GM12878 (cell line): ENCODE data around the gene FATE1. TPM values are rescaled to one million over a fixed set of nuclear protein-coding genes. Genes with fewer than 3 reads are reported as not detected.

Source experiments
- ATAC-seq: fragments of 200-7000 bp; cut with Tn5 transposase; 3 replicates; pipeline ENCODE4 v1.9.1; 2020; ENCODE audit warnings: mild to moderate bottlenecking, moderate library complexity
- BruUV-seq: library from RNA; stranded (reverse); fragments of 400-500 nt; replicated peaks from 2 replicates; lab custom pipeline; 2021; lab: Mats Ljungman, UMichigan
- CTCF ChIA-PET: fragments of 300-600 bp; sonication (Branson Sonifier 250); formaldehyde crosslinking; extraction: SDS; loops from one replicate; lab custom pipeline; 2021; ENCODE audit warnings: inconsistent platforms; lab: Yijun Ruan, JAX
- POLR2A ChIA-PET: fragments of 350-600 bp; formaldehyde crosslinking; extraction: SDS; loops from one replicate; lab custom pipeline; 2021; ENCODE audit warnings: inconsistent platforms; lab: Charles Lee
- RAD21 ChIA-PET: fragments of 300-600 bp; sonication (Branson Sonifier 250); formaldehyde crosslinking; loops from one replicate; lab custom pipeline; 2023; ENCODE audit warnings: antibody characterized with exemption; ENCODE audit not compliant: unreplicated experiment; lab: Charles Lee
- SMC1A ChIA-PET: fragments of 300-600 bp; sonication (Branson Sonifier 250); formaldehyde crosslinking; loops from one replicate; lab custom pipeline; 2023; ENCODE audit not compliant: unreplicated experiment, uncharacterized antibody; lab: Charles Lee
- DNase-seq: peaks from one replicate; pipeline ENCODE4 v3.0.0-alpha.2; 2011; ENCODE audit warnings: low read depth, low spot score
- FAIRE-seq: peaks from 3 replicates; lab custom pipeline; 2011; peaks lifted over from hg19 to GRCh38; lab: Jason Lieb, UNC
- H2AFZ ChIP-seq: 2 replicates; pipeline ENCODE4 v1.6.0; 2011; ENCODE audit warnings: low read depth, low read length, control low read depth; ENCODE audit not compliant: control insufficient read depth
- H3K27ac ChIP-seq: 2 replicates; pipeline ENCODE4 v1.5.1; 2011; ENCODE audit warnings: control low read depth; ENCODE audit not compliant: control insufficient read depth, insufficient read depth
- H3K27me3 ChIP-seq, 2 experiments: replicated peaks in 1 of 2; 2 replicates each; pipeline versions ENCODE4 v1.6.0 to v1.6.1; 2011; ENCODE audit warnings: low read length in 1 of 2; ENCODE audit not compliant: control insufficient read depth in 2 of 2, insufficient read depth in 2 of 2
- H3K36me3 ChIP-seq, 2 experiments: 2 replicates each; pipeline ENCODE4 v1.5.1; 2011; ENCODE audit warnings: low read length in 1 of 2; ENCODE audit not compliant: control insufficient read depth in 2 of 2, insufficient read depth in 2 of 2
- H3K4me1 ChIP-seq: 2 replicates; pipeline ENCODE4 v1.6.1; 2011; ENCODE audit warnings: mild to moderate bottlenecking, low read length, moderate library complexity, mixed read lengths; ENCODE audit not compliant: control insufficient read depth, insufficient read depth
- H3K4me2 ChIP-seq: 2 replicates; pipeline ENCODE4 v1.6.0; 2011; ENCODE audit warnings: control low read depth; ENCODE audit not compliant: control insufficient read depth, insufficient read depth
- H3K4me3 ChIP-seq: fragments of 200-600 bp; sonication (generic); 2 replicates; pipeline ENCODE4 v1.5.1; 2016
- H3K79me2 ChIP-seq: 2 replicates; pipeline ENCODE4 v1.6.0; 2011; ENCODE audit warnings: low read length; ENCODE audit not compliant: control insufficient read depth, insufficient read depth
- H3K9ac ChIP-seq: 2 replicates; pipeline ENCODE4 v1.8.0; 2011; ENCODE audit warnings: low read length, control low read depth, mixed read lengths; ENCODE audit not compliant: control insufficient read depth, insufficient read depth
- H3K9me3 ChIP-seq: replicated peaks from 3 replicates; pipeline ENCODE4 v1.5.1; 2011; ENCODE audit warnings: mild to moderate bottlenecking, low read length; ENCODE audit not compliant: control insufficient read depth, insufficient read depth
- H4K20me1 ChIP-seq: 2 replicates; pipeline ENCODE4 v1.6.0; 2011; ENCODE audit not compliant: control insufficient read depth, insufficient read depth
- BMI1 ChIP-seq: fragments of 450-650 bp; IDR thresholded peaks from 2 replicates; pipeline ENCODE4 v1.6.1; 2016; ENCODE audit warnings: mild to moderate bottlenecking, moderate library complexity, borderline replicate concordance
- CBX3 ChIP-seq: fragments of 200-600 bp; sonication (generic); IDR thresholded peaks from 2 replicates; pipeline ENCODE4 v1.6.1; 2016; ENCODE audit warnings: low read depth, borderline replicate concordance
- CHD1 ChIP-seq: IDR thresholded peaks from 2 replicates; pipeline ENCODE4 v1.6.1; 2012; ENCODE audit warnings: low read depth, low read length, improper control_type of control experiment
- DPF2 ChIP-seq: fragments of 450-650 bp; IDR thresholded peaks from 2 replicates; pipeline ENCODE4 v1.6.1; 2017; ENCODE audit warnings: mild to moderate bottlenecking
- ELK1 ChIP-seq: IDR thresholded peaks from 2 replicates; pipeline ENCODE4 v1.6.1; 2012; ENCODE audit warnings: low read depth, low read length, improper control_type of control experiment
- FOS ChIP-seq: IDR thresholded peaks from 3 replicates; pipeline ENCODE4 v1.6.1; 2011; ENCODE audit warnings: borderline replicate concordance; ENCODE audit not compliant: insufficient read length; ENCODE audit errors: extremely low read depth
- HCFC1 ChIP-seq: fragments of 150-350 bp; IDR thresholded peaks from 2 replicates; pipeline ENCODE4 v1.6.1; 2014; ENCODE audit warnings: low read length
- HDAC2 ChIP-seq: fragments of 200-600 bp; sonication (generic); IDR thresholded peaks from 2 replicates; pipeline ENCODE4 v1.6.1; 2017
- NFXL1 ChIP-seq: fragments of 450-650 bp; IDR thresholded peaks from 2 replicates; pipeline ENCODE4 v1.6.1; 2017; ENCODE audit warnings: antibody characterized with exemption, mild to moderate bottlenecking, borderline replicate concordance
- RAD51 ChIP-seq: fragments of 450-650 bp; IDR thresholded peaks from 2 replicates; pipeline ENCODE4 v1.6.1; 2016; ENCODE audit warnings: moderate library complexity, mild to moderate bottlenecking, inconsistent platforms
- RELA ChIP-seq: fragments of 450-650 bp; IDR thresholded peaks from 2 replicates; pipeline ENCODE4 v1.8.0; 2014; ENCODE audit warnings: borderline replicate concordance; ENCODE audit not compliant: partially characterized antibody
- SIN3A ChIP-seq: IDR thresholded peaks from 2 replicates; pipeline ENCODE4 v1.6.1; 2012; ENCODE audit warnings: low read depth, low read length, improper control_type of control experiment
- SMC3 ChIP-seq: IDR thresholded peaks from 2 replicates; pipeline ENCODE4 v1.6.1; 2011; ENCODE audit warnings: low read length, improper control_type of control experiment, borderline replicate concordance
- SREBF1 ChIP-seq: IDR thresholded peaks from 2 replicates; pipeline ENCODE4 v1.6.1; 2012; ENCODE audit warnings: mild to moderate bottlenecking, low read length
- SREBF2 ChIP-seq: IDR thresholded peaks from 2 replicates; pipeline ENCODE4 v1.6.1; 2012; ENCODE audit warnings: mild to moderate bottlenecking, low read length
- TARDBP ChIP-seq: IDR thresholded peaks from 2 replicates; pipeline ENCODE4 v1.6.1; 2016; ENCODE audit warnings: borderline replicate concordance
- TCF12 ChIP-seq: IDR thresholded peaks from 2 replicates; pipeline ENCODE4 v1.6.1; 2011; ENCODE audit warnings: low read depth, mild to moderate bottlenecking, low read length
- WRNIP1 ChIP-seq: IDR thresholded peaks from 2 replicates; pipeline ENCODE4 v1.6.1; 2011; ENCODE audit warnings: low read depth, low read length, improper control_type of control experiment, borderline replicate concordance
- ZNF217 ChIP-seq: fragments of 450-650 bp; IDR thresholded peaks from 2 replicates; pipeline ENCODE4 v1.6.1; 2017; ENCODE audit warnings: antibody characterized with exemption, mild to moderate bottlenecking
- ZNF24 ChIP-seq: fragments of 450-650 bp; IDR thresholded peaks from 2 replicates; pipeline ENCODE4 v1.6.1; 2017; ENCODE audit warnings: antibody characterized with exemption, mild to moderate bottlenecking
- WGBS: methylation state at CpG from one replicate; pipeline ENCODE4 v1.1.6; 2016; ENCODE audit warnings: low lambda C conversion rate; ENCODE audit not compliant: insufficient replicate concordance, insufficient coverage; ENCODE audit errors: missing lambda C conversion rate; 5-methylcytosine and 5-hydroxymethylcytosine counted together
- in situ Hi-C: fragments of 300-500 bp; cut with MboI; formaldehyde crosslinking; loops from 9 replicates; pipeline ENCODE4 v1.14.3; 2018; ENCODE audit warnings: mixed read lengths
- intact Hi-C: fragments of 100-400 bp; cut with micrococcal nuclease; formaldehyde crosslinking; loops from one replicate; pipeline ENCODE4 v1.14.2; 2022; ENCODE audit not compliant: unreplicated experiment
- polyA plus RNA-seq, 11 experiments: library from polyadenylated mRNA; depleted of rRNA in 4 of 11; unstranded in 6 of 11; stranded (reverse) in 5 of 11; fragments of >200 nt; fragmentation: Nextera tagmentation in 4 of 11; fragmentation: Illumina TruSeq in 1 of 11; extraction: Ambion mirVana in 4 of 11; extraction: Trizol in 1 of 11; gene quantifications; 1 replicate in 1 of 11; 2 replicates in 10 of 11; pipeline versions ENCODE4 v1.2.1 to v1.2.3, GENCODE V29; 2011 to 2016; ENCODE audit warnings: inconsistent platforms in 2 of 11, missing spikeins in 2 of 11, low read depth in 1 of 11
- total RNA-seq, 4 experiments: library from RNA; depleted of rRNA in 3 of 4; stranded (reverse); fragments of >200 nt in 3 of 4; fragmentation: Illumina TruSeq in 1 of 4; extraction: Trizol in 1 of 4; gene quantifications; 2 replicates each; pipeline versions ENCODE4 v1.2.1 to v1.2.3, GENCODE V29; 2013 to 2021

Gene FATE1
- total and polyA plus RNA-seq, 10 of the 15 experiments (the other 5 are each of a cell fraction or from before 2014, with no cell fraction given): 0.26 to 0.28 TPM; not detected in 8

GRCh38 chrX:151675121-151675746 is 40.6 kb upstream of the FATE1 start:
- ChIA-PET CTCF (no interaction called here), RAD21 (interaction anchor here (0.9 kb wide), 1 partner anchor 315 kb away, joined by 3 read pairs; no protein-coding TSS in a partner anchor), POLR2A (no interaction called here), SMC1A (interaction anchor here (1.5 kb wide), 1 partner anchor 12 kb away, joined by 3 read pairs; no protein-coding TSS in a partner anchor)
- Histone ChIP-seq H3K4me1 (no peaks in the 10 kb centered on the region), H3K36me3 (no peaks in the 10 kb centered on the region), H3K27ac (no peak overlapping the region), H3K4me3 (no peak overlapping the region), H3K79me2 (no peaks in the 10 kb centered on the region), H3K27me3 (no peaks in the 10 kb centered on the region), H3K9me3 (no peaks in the 10 kb centered on the region), H4K20me1 (no peaks in the 10 kb centered on the region), H2AFZ (no peak overlapping the region), H3K4me2 (no peak overlapping the region), H3K9ac (no peak overlapping the region)
- TF ChIP-seq ELK1: no peak
- TF ChIP-seq ZNF217: no peak
- TF ChIP-seq DPF2: no peak
- no peak for TF ChIP-seq BMI1
- intact Hi-C loops: no loop called here
- WGBS: 2% methylated on average over 6 of the region's 6 CpGs
- ATAC-seq (no peak), FAIRE-seq (no peak), DNase-seq (no peak)
- in situ Hi-C loops: loop anchor here (25.0 kb wide), 1 partner anchor 913 kb away; no protein-coding TSS in a partner anchor
- no TSS peak for BruUV-seq

- intact Hi-C loops: no loop called here
- H3K4me3 ChIP-seq: no peak overlapping the region
- BruUV-seq: no TSS peak
- FAIRE-seq (no peak), DNase-seq (no peak), ATAC-seq (no peak)
- H3K27ac ChIP-seq: no peak overlapping the region
- TF ChIP-seq SIN3A (no peak), HCFC1 (no peak), FOS (no peak), WRNIP1 (no peak), RAD51 (no peak), ZNF24 (no peak), TCF12 (no peak), SMC3 (no peak), TARDBP (no peak), HDAC2 (no peak), NFXL1 (no peak), CHD1 (no peak), CBX3 (no peak), SREBF1 (no peak), RELA (no peak), SREBF2 (no peak)
- ChIA-PET POLR2A (no interaction called here), CTCF (no interaction called here), RAD21 (no interaction called here), SMC1A (no interaction called here)
- H3K9ac ChIP-seq: no peak overlapping the region
- no peaks in the 10 kb centered on the region for H3K9me3 ChIP-seq
- no peaks in the 10 kb centered on the region for H4K20me1 ChIP-seq
- H3K27me3 ChIP-seq: no peaks in the 10 kb centered on the region
- H2AFZ ChIP-seq: no peak overlapping the region
- in situ Hi-C loops: loop anchor here (25.0 kb wide), 1 partner anchor 914 kb away; no protein-coding TSS in a partner anchor
- no peaks in the 10 kb centered on the region for H3K36me3 ChIP-seq
- H3K4me2 ChIP-seq: no peak overlapping the region
- H3K4me1 ChIP-seq: no peaks in the 10 kb centered on the region
- 25% methylated on average over 4 of the region's 4 CpGs for WGBS
- H3K79me2 ChIP-seq: no peaks in the 10 kb centered on the region
Observed at GRCh38 chrX:151676196-151676595, 39.6 kb upstream of the FATE1 start.
